ENCODE results near the gene PTPN12.

PTPN12 gene

DNA sequence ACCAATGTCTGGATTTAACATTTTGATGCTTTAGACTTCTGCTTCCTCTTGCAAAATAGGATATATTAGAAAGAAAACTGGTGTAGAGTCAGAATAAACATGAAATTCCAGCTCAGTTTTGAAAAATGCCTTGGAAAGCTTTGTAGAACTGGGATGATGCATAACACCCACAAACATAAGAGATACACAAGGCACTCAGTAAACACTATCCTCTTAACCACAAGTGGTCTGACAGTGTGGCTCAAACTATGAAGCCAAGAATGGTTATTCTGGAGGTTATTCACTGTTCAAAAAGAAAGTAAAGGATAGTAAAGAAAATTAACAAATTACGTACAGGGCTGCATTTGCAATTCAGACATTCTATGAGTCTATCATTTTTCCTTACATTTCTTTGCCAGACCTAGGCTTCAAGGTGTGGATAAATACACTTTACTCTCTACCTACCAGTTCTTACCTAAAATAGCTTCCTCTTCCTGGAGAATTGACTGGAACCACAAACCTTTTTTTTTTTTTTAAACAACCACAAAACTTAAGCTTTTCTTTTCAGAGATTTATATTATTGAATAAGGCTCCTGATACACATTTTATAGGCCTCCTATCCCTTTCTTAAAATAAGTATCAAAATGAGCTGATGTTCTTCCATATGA, 150.1 kb downstream of the PTPN12 start:
- no peak overlapping the region for H3K9ac ChIP-seq
- H4K20me1 ChIP-seq (ENCODE audit: insufficient read depth): no peaks in the 10 kb centered on the region
- TF ChIP-seq, protein P1, sequence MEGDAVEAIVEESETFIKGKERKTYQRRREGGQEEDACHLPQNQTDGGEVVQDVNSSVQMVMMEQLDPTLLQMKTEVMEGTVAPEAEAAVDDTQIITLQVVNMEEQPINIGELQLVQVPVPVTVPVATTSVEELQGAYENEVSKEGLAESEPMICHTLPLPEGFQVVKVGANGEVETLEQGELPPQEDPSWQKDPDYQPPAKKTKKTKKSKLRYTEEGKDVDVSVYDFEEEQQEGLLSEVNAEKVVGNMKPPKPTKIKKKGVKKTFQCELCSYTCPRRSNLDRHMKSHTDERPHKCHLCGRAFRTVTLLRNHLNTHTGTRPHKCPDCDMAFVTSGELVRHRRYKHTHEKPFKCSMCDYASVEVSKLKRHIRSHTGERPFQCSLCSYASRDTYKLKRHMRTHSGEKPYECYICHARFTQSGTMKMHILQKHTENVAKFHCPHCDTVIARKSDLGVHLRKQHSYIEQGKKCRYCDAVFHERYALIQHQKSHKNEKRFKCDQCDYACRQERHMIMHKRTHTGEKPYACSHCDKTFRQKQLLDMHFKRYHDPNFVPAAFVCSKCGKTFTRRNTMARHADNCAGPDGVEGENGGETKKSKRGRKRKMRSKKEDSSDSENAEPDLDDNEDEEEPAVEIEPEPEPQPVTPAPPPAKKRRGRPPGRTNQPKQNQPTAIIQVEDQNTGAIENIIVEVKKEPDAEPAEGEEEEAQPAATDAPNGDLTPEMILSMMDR (conservative IDR thresholded peaks at IDR 0.05; ENCODE audit: low read depth, low read length): no peak
- H3K4me1 ChIP-seq (ENCODE audit: low read depth, poor library complexity, severe bottlenecking): peaks cover 15% of the 10 kb centered on the region
- no peak overlapping the region for H3K4me3 ChIP-seq (IDR thresholded peaks at IDR 0.05; ENCODE audit: insufficient read depth, low read depth, low read length)
- peaks cover 2% of the 10 kb centered on the region; the same call in 1 of the 2 replicates for H3K79me2 ChIP-seq (ENCODE audit: insufficient read depth, low read depth)
- no peak overlapping the region for H2AFZ ChIP-seq (ENCODE audit: low read depth)
- 0 out of 2 replicates have a peak, but pooled peaks cover 8% of the 10 kb centered on the region for H3K36me3 ChIP-seq (ENCODE audit: insufficient read depth)
- H3K4me2 ChIP-seq: no peak overlapping the region
- H3K27ac ChIP-seq: no peak overlapping the region
- H3K27me3 ChIP-seq (ENCODE audit: insufficient read depth, low read depth): no peaks in the 10 kb centered on the region

DNA sequence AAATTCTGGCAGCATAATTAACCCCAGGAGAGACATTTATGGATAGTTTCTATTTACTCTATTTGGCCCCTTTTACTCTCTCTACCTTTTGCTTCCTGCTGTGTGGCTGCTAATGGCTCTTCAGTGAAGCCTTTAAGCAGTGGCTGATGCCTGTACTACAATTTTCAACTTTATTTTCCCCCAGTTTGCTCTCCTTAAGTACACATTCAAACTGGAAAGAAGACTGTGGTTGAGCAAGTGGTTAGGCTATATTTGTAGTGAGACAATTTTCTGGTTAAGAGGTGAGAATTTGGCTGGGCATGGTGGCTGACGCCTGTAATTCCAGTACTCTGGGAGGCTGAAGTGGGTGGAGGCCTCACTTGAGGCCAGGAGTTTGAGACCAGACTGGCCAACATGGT, 150.7 kb downstream of the PTPN12 start:
- H2AFZ ChIP-seq (ENCODE audit: low read depth): no peak overlapping the region
- no peaks in the 10 kb centered on the region for H4K20me1 ChIP-seq (ENCODE audit: insufficient read depth)
- H3K27ac ChIP-seq: no peak overlapping the region; the same call in 1 of the 2 replicates
- no peak overlapping the region for H3K4me3 ChIP-seq (IDR thresholded peaks at IDR 0.05; ENCODE audit: insufficient read depth, low read depth, low read length)
- H3K79me2 ChIP-seq (ENCODE audit: insufficient read depth, low read depth): peaks cover 3% of the 10 kb centered on the region; the same call in 1 of the 2 replicates
- 0 out of 2 replicates have a peak, but pooled peaks cover 3% of the 10 kb centered on the region for H3K36me3 ChIP-seq (ENCODE audit: insufficient read depth)
- H3K4me2 ChIP-seq: no peak overlapping the region
- peaks cover 15% of the 10 kb centered on the region for H3K4me1 ChIP-seq (ENCODE audit: low read depth, poor library complexity, severe bottlenecking)
- H3K27me3 ChIP-seq (ENCODE audit: insufficient read depth, low read depth): no peaks in the 10 kb centered on the region
- TF ChIP-seq, protein P1 (conservative IDR thresholded peaks at IDR 0.05; ENCODE audit: low read depth, low read length): no peak
- no peak overlapping the region for H3K9ac ChIP-seq
